Ammon's horn (tissue), 1 donor: ENCODE results near the gene TMEM120B.

Experiments used
- DNase-seq: peaks from one replicate; pipeline ENCODE4 v3.0.0-alpha.2; 2016; ENCODE audit warnings: low spot score

Gene TMEM120B

DNA sequence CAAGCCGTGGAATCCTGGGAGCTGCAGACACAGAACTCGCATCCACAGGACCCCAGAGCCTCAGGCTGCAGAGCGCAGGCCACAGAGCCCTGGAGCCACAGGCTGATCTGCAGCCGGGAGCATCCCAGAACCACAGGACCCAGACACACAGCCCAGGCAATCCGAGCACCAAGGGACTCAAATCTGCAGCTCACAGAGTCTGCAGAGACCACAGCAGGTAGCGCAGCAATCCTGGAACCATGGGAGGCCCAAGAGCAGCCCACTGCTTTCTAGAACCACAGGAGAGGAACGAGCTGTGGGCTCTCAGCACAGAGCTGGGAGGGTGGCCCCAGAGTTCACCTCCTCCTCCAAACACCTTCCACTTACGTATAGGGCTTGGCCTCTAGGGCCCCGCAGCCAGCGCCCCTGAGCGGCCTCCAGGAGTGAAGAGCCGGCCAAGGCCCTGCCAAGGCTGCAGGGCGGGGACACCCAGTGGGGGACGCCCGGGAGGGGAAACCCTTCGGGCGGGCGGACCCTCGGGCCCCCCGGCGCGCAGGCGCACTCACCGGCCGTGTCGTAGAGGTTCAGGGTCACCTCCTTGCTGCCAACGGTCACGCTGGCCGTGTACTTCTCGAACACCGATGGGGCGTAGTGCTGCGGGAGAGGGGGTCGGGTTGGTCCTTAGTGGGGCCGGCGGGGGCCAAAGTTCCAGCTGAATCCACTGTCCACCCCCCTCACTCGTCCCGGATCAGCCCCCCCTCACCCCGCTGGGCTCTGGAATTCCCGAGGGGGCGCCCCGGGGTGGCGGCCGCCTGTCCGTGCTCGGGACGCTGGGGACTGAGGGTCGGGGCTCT lies 80.3 kb downstream of the TMEM120B start:
- DNase-seq = no peak

DNA sequence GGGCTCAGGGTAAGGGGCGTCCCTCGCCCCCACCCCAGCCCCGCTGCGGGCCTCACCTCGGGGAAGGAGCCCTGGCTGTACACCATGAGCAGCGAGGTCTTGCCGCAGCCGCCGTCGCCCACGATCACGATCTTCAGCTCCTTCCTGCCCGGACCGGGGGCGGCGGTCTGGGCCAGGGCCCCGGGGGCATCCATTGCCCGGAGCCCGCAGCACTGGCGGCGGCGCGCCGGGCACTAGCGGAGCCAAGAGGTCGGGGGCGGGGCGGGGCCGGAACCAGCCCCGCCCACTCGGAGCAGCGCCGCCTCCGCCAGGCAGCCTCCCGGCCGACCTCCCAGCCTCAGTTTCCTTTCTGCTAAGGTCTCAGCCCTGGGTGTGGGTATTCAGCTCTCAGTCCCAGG lies 80.9 kb downstream of the TMEM120B start, which contains the start of gene RHOF:
RHOF (minus strand) TSS at position 249 of the 398 bp plus-strand sequence; CDS start at position 194, 55 bp downstream.
- DNase-seq = no peak

DNA sequence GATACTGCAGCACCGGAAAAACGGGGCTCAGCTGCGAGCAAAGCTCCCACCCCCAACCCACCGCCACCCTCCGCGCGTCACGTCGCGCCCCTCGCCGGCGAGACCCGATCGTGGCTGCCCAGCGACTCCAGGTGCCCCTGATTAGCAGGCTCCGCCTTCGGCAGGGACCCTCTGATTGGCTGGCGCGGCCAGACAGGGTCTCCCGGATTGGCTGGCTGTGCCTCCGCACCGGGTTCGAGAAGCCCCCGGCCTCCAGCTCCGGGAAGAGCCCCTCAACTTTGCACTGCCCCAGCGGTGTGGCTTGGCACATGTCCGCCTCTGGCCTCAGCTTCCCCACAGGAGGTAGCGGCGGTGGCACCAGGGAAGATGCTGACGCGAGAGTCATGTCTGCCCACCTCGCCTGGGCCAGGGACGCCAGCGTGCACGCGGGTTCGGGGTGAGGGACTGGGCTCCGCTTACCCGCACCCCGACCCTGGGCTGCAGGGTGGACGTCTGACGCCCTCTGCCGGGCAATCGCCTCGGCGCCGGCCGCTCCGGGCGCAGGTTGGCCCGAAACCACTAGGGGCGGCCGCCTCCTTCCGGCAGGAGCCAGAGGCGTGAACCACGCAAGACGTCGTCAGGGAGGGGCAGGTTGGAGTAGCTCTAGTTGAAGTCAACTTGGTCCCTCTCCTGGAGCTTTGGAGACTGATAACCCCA lies 81.4 kb downstream of the TMEM120B start:
- peak; percentile 88 for DNase-seq

DNA sequence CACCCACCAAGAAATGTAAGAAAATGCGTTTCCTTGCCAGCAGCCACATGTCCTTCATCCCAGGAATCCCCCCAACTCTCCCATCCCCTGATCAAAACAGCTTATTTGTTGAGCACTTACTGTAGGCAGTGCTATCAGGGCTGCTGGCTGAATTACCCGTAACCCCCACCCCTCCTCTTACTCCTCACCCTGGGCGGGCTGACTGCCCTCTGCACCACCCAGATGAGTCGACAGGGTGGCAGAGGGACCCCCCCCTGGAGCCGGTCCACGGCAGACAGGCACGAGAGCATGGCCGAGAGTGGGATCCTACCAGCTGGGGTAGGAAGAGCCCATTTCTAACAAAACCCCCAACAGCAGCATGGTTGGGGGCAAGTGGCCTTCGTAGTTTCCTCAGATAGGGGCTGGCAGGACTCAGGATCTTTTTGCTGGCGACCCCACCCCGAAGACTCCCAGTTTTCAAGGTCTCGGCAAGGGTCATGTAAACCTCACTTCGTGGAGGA lies 82.0 kb downstream of the TMEM120B start:
- DNase-seq = no peak

DNA sequence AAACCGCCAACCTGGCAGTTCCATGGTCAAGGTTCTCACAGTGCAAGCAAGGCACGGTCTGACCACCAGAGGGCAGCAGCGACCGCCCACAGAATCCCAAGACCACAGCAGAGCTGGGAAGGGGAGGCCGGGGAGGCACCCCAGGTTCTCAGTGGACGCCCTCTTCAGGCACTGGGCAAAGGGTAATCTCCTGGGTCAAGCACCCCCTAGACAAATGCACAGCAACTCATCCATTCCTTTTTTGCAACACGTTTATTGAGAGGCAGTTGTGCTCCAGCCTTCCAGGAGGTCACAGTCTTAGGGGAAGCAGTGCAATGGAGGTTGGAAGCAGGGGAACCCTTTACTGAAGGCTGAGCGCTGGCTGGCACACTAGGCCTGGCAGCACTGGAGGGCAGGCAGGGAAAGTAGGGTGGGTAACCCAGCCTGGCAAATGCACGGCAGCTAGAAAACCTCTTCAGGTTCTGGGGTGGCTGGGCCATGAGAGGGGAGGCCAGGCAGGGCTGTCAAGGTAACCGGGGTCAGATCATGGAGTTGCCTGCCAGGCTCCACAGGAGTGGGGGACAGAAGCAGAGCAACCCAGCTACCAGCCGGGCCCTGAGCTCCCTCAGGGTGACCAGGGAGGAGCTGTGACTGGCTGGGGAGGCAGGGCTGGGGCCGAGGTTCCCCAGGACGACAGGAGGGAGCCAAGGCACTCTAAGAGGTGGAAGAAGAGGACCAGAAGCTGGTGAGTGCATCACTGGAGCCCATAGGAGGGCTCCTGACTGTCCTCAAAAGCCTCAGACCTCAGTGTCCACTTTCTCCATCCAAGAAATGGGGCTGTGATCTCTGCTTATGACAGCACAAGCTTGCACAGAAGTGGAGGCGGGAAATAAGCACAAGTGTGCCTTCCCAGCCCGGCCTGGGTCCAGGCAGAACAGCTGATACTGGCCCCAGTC lies 82.7 kb downstream of the TMEM120B start:
- DNase-seq = peak; percentile 91

DNA sequence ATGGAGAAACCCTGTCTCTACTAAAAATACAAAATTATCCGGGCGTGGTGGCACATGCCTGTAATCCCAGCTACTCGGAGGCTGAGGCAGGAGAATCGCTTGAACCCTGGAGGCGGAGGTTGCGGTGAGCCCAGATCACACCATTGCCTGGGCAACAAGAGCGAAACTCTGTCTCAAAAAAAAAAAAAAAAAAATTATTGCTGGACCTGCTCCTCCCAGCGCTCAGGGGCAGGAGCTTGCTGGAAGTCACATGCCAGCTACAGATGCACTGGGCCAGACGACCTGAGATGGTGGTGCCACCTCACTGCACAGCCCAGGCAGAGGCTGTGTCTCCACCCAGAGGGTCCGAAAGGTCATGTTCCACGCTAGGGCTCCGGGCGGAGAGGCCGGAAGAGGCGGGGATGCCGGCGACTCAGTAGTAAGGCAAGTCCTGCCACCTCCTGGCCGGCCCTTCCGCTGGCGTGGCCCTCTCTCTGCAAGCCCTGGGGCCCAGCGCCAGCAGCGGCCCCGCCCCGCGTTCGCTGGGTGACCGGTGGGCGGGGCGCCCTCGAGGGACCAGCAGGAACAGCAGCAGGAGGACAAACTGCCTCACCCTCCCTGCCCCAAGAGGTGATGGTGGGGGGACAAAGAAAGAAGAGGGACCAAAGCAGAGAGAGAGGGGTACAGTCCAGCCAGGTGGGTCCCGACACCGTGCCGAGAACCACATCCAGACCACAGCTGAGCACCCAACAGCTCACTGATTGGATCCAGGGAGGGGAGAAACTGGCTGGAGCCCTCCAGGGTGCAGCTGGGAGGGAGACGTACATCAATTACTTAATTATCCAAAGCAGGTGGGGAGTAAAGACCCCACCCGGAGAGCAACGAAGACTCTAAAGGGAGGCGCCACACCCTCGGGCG lies 84.6 kb downstream of the TMEM120B start:
- peak; percentile 89 for DNase-seq

DNA sequence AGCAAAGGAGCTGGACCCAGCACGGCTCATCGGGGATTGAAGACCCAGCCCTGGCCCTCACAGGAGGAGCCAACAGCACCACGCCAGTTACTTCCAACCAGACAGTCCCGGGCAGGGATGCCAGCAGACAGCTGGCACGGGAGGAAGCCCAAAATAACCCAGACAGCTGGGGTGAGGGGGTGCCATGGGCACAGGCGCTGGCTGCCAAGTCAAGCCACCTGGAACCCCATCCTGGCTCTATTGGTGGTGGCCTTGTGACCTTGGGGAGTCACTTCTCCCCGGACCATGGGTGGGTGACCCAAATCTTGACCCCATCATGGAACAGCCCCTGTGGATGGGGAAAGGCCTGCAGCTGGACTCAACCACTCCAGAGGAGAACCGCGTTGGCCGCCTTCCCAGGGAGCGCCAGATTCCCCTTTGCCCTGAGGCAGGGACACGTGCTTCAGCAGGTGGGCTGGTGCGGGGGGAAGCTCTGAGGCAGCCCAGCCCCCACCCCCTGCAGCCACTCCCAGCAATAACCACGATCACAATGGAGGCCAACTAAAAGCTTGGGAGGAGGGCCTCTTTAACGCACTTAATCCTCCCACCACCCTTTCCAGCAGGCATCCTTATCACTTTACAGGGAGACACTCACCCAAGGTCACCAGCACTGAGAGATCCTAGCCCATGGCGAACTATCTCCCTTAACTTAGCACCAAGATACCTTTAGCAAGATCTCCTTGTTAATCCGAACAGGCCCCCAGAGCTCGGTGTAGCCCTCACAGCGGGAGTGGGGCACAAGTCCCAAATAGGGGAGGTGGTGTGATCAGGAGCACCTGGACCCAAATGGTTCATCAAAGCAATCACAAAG lies 85.6 kb downstream of the TMEM120B start:
- DNase-seq = peak; percentile 59

DNA sequence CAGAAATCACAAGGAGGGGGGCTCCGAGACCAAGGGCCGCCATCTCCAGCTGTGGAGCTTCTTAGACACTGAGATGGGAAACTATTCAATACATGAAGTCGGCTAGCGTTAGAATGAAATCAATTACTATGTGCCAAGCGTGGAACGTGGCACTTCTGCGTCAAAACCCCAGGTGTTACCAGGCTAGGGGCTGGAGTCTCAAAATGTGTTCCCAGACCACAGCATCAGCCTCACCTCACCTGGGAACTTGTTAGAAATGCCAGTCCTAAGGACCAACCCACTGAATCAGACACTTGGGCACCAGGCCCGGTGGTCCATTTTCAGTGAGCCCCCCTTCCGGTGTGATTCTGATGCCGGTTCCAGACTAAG lies 86.2 kb downstream of the TMEM120B start:
- DNase-seq = no peak

DNA sequence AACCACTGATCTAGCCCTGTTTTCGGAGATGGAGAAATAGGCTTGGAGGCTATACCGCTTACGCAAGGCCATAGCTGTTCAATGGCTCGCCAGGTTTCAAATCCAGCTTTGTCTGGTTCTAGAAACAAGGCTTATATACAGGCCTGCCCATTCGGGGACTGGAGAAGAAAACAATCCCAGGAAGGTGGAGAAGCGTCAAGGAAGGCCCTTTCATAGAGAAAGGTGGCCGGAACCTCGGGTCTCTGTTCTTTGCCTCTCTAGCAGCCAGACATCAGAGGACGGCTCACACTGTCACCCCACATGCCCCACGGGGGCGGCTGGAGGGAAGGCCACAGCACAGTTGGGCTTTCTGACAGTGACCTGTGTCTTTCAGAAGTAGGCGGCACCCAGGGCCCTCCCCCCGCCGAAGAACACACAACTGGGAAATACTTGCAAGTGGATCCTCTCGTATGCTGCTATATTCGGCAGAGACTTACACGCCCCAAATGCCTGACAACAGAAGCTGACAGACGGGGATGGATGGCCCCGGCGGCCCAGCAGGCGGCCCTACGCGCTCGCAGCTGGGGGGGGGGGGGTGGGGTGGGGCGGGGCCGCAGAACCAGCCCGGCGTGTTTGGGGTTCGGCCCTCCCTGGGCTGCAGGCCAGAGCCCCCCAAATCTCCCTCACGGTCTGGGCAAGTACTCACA lies 86.7 kb downstream of the TMEM120B start:
- DNase-seq = peak; percentile 80

DNA sequence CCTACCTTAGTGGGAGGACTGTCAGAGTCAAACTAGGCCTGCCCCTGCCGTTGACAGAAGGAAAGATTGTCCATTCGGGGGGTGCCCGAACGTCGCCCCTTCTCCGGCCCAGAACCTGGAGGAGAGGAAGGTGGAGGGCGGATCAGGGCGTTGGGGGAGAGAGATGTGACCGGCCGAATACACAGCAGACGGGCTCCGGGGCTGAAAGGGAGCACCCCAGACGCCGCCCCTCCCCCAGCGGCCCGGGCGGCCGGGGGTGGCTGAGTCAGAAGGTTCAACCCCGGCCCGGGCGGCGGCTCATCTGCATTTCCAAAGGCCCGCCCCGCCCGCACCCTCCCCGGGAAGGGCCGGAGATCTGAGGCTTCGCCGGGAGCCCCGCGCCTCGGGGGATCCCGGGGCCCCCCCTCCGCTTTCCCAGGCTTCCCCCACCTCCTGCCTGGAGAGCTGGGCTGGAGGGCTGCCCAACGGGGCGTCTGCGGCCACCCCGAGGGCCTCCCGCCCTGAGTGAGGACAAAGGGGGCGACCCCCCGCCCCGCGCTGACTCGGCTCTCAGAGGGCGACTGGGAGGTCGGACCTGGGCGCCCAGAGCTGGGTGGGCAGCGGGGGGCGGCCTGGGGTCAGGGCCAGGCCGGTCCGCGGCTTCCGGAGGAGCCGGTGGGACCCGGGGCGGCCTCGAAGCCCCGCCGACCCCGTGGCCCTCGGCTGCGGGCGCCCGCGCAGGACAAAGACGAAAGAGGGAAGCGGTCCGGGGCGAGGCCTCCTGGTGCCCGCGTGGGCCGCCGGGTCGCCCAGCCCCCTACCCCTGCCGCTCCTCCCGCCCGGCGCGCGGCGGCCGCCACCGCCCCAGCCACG lies 87.5 kb downstream of the TMEM120B start:
- DNase-seq = peak; percentile 47

DNA sequence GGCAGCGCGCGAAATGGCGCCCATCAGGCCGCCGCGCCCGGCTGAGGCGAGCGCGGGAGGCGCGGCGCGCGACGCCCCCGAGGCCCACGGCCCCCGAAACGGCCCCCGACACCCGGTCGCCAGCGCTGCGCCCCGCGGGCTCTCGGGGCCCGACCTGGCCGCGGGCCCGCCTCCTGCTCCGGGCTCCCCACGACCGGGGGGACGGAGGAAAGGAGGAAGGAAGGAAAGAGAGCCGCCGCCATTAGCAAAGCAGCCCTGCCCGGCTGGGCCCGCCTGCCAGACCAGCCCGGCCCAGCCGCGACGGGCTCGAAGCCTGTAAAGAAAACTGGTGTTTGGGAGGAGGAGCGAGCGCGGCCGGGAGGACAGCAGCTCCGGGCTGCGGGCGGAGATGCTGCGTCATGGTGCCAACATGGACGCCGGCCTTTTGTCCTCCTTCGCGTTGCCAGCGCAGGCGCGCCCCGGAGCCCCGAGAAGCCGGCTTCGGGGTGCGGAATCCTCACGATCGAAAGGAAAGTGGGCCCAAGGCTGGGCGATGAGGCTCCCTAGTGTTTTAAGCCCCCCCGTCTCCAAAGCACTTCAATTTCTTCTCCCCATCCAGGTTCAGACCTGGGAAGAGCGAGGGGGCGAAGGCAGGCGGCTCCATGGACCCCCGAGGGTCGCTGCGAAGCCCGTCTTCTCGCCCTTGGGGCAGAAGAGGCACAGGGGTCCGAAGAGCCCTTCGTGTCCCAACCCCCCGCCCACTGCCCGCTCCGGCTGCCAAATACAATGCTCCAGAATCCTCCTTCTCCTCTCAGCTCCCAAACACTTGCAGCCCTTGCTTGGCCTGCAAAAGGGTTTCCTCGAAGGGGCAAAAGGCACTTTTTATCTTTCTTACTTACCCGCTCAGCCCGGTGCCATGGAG lies 88.4 kb downstream of the TMEM120B start:
- peak; percentile 83 for DNase-seq

DNA sequence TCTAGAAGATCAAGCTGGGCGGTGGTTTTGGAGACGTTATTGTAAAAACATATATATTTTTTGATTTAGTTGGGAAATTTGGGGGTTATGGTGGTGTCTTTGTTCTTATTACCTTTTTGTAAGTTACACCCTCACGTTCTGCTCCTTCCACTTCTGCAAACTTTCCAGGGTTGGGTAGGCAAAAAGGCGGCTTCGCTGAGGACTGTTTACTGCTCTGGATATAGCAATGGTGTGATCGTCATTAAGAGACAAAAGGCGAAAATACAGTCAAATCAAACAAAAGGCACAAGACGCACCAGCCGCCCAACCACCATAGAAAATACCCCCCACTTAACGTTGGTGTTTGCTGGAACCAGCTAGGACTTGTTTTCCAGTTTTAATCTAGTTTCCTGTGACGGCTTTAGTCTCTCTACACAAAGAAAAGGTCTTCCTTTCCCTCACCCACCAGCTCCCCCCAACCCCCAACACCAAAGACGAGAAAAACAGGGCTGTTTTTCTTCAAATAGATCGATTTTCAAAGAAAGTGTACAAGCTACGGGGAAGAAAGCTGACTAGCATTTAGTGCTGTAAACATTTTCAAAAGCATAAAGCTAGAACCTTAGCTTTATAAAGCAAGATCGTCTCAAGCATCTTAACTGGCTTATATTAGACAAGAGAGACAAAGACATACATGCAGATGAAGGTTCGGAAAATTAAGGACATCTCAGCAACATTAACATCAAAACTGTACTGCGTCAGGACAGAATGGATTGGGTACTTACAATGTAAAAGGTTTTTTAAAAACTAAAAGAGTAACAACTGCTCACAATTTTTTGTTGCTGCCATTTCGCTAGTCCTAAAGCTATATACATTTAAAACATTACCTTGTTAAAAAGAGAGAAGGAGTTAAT lies 89.3 kb downstream of the TMEM120B start:
- no peak for DNase-seq

DNA sequence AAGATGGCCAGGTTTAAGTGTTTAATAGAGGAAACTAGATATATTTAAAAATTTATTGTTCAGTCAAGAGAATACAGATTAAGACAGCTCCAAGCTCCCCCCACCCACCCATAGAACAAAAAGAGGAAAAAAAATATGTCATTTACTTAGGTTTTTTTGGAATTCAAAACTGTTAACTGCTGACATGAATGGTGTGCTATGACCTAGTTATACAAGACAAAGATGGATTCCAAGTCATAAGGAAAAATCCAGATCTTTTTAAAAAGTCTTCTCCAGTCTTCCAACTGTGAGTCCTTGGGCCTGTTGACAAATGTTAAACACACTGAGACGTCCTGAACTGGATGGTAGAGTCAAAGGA lies 89.9 kb downstream of the TMEM120B start:
- no peak for DNase-seq

DNA sequence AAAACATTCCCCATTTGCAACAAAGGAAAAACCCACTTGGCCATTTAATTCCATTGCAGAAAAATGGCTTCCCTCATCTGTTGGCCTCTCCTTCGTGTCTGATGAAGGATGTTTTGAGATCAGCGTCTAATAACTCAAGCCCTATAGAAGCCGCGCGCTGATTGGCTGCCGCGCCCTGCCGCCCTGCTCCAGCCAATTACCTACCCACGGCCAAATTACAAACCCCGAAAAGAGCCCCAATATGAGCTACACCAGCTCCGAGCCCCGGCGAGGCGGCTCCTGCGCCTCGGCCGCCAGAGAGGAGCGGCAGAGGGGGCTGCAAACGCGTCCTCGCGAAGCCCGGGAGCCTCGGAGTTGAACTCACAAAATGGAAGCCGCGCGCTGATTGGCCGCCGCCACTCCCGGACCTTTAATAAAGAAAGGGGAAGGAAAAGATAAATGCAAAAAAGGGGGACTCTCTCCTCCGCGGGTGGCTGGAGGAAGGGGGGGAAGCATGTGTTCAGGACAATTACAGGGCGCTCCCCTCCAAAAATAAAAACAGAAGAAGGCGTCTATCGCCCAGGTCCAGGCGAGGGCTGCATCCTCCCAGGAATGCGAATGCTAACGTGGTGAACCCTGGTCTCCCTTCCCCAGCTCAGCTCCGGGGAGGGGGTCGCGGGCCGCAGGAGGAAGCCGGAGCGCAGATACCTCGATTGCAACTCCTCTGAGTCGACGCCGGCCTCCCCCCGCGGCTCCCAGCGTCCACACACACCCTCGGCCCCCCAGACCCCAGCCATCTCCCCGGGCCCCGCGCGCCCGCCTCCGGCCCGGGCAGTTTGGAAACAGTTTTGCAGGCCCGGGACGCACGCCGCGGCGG lies 90.5 kb downstream of the TMEM120B start:
- peak; percentile 96 for DNase-seq

DNA sequence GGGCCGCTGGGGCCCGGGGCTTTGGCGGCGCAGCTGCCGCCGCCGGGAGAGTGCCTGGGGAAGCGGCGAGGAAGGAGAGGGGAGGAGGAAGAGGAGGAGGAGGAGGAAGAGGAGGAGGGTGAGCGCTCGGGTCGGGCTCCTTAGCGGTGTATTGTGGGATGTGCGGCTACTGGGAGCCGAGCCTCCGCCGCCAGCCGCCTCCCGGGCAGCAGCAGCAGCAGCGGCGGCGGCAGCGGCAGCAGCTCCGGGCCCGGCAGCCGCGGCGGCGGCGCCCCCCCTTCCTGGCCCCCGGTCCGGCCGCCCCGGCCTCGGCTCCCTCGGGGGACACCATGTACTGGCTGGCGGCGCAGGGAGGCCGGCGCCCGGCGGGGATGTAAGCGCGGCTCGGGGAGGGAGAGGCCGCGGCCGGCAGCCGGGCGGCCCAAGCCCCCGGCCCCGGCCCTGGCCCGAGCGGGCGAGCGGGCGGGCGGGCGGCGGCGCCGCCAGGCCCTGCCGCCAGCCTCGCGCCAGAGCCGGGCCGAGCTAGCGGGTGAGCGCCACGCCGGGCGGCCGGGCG lies 91.4 kb downstream of the TMEM120B start, which contains the start of gene SETD1B:
SETD1B (plus strand) TSS at position 149 of the 556 bp plus-strand sequence. CDS start 729 bp downstream, outside the sequence.
- DNase-seq = peak; percentile 71
